DOHH2 (cell line): Measurements from ENCODE around the gene VTA1.

Experiments
- H3F3A ChIP-seq: fragments of 200-600 bp; sonication (generic), shearing (Covaris generic); 2 replicates; pipeline ENCODE4 v1.6.0; 2016; ENCODE audit warnings: antibody characterized with exemption, mild to moderate bottlenecking; ENCODE audit not compliant: control insufficient read depth, insufficient read depth
- H3K27ac ChIP-seq: fragments of 200-600 bp; sonication (generic); 2 replicates; pipeline ENCODE4 v1.5.1; 2014; ENCODE audit warnings: low read depth, mild to moderate bottlenecking, low read length, moderate library complexity
- H3K27me3 ChIP-seq: fragments of 200-600 bp; sonication (generic); 2 replicates; pipeline ENCODE4 v1.6.1; 2014; ENCODE audit warnings: mild to moderate bottlenecking, low read length, mixed read lengths; ENCODE audit not compliant: control insufficient read depth
- H3K36me3 ChIP-seq: fragments of 200-600 bp; sonication (generic); 2 replicates; pipeline ENCODE4 v1.6.1; 2014; ENCODE audit warnings: mild to moderate bottlenecking, low read length, moderate library complexity, mixed read lengths; ENCODE audit not compliant: control insufficient read depth
- H3K4me1 ChIP-seq: fragments of 200-600 bp; sonication (generic); 2 replicates; pipeline ENCODE4 v1.6.1; 2014; ENCODE audit warnings: mild to moderate bottlenecking, low read length, mixed read lengths; ENCODE audit not compliant: control insufficient read depth
- H3K4me2 ChIP-seq: fragments of 200-600 bp; sonication (generic); 2 replicates; pipeline ENCODE4 v1.6.0; 2014; ENCODE audit warnings: mild to moderate bottlenecking, low read length, moderate library complexity
- H3K4me3 ChIP-seq: fragments of 200-600 bp; sonication (generic); 2 replicates; pipeline ENCODE4 v1.5.1; 2014; ENCODE audit warnings: mild to moderate bottlenecking, low read length, mixed read lengths
- H3K79me2 ChIP-seq: fragments of 200-600 bp; sonication (generic); 2 replicates; pipeline ENCODE4 v1.6.1; 2014; ENCODE audit warnings: mild to moderate bottlenecking, low read length, mixed read lengths; ENCODE audit not compliant: control insufficient read depth
- H3K9me2 ChIP-seq: fragments of 200-600 bp; sonication (generic); replicated peaks from 2 replicates; pipeline ENCODE4 v1.6.1; 2014; ENCODE audit warnings: mild to moderate bottlenecking, low read length, mixed read lengths; ENCODE audit not compliant: control insufficient read depth
- H3K9me3 ChIP-seq: fragments of 200-600 bp; sonication (generic); 2 replicates; pipeline ENCODE4 v1.6.1; 2014; ENCODE audit warnings: antibody characterized with exemption, low read length, mixed read lengths; ENCODE audit not compliant: control insufficient read depth, insufficient read depth
- H4K20me1 ChIP-seq: fragments of 200-600 bp; sonication (generic); 2 replicates; pipeline ENCODE4 v1.6.0; 2014; ENCODE audit warnings: low read depth, mild to moderate bottlenecking, antibody characterized with exemption, low read length, moderate library complexity; ENCODE audit not compliant: control insufficient read depth, insufficient read depth
- EZH2phosphoT487 ChIP-seq: fragments of 200-600 bp; sonication (generic); IDR thresholded peaks from 2 replicates; pipeline ENCODE4 v1.6.1; 2017; ENCODE audit warnings: borderline replicate concordance, mild to moderate bottlenecking, antibody characterized with exemption, low read length, moderate library complexity, mixed read lengths
- TF ChIP-seq, protein P1 (sequence below): fragments of 200-600 bp; sonication (generic); IDR thresholded peaks from one replicate; pipeline ENCODE4 v1.5.1; 2014; ENCODE audit warnings: antibody characterized with exemption, mild to moderate bottlenecking, low read depth, low read length; ENCODE audit not compliant: poor library complexity, severe bottlenecking

Gene VTA1

DNA sequence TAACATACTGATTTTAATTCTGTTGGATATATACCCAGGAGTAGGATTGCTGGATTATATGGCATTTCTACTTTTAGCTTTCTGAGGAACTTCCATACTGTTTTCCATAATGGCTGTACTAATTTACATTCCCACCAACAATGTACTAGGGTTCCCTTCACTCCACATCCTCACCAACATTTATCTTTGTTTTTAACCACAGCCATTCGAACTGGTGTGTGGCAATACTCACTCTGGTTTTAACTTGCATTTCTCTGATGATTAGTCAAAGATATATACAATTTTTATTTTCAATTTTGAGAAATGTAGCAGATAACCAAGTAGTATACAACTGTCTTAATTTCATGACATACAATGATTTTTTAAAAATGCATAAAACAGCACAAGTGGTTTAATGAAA lies 124.4 kb downstream of the VTA1 start:
- no peaks in the 10 kb centered on the region for H3K4me1 ChIP-seq
- H3K27me3 ChIP-seq = no peaks in the 10 kb centered on the region
- H3K36me3 ChIP-seq = no peaks in the 10 kb centered on the region
- no peaks in the 10 kb centered on the region for H3F3A ChIP-seq
- no peak for TF ChIP-seq EZH2phosphoT487
- TF ChIP-seq, protein P1, sequence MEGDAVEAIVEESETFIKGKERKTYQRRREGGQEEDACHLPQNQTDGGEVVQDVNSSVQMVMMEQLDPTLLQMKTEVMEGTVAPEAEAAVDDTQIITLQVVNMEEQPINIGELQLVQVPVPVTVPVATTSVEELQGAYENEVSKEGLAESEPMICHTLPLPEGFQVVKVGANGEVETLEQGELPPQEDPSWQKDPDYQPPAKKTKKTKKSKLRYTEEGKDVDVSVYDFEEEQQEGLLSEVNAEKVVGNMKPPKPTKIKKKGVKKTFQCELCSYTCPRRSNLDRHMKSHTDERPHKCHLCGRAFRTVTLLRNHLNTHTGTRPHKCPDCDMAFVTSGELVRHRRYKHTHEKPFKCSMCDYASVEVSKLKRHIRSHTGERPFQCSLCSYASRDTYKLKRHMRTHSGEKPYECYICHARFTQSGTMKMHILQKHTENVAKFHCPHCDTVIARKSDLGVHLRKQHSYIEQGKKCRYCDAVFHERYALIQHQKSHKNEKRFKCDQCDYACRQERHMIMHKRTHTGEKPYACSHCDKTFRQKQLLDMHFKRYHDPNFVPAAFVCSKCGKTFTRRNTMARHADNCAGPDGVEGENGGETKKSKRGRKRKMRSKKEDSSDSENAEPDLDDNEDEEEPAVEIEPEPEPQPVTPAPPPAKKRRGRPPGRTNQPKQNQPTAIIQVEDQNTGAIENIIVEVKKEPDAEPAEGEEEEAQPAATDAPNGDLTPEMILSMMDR = no peak
- no peaks in the 10 kb centered on the region for H4K20me1 ChIP-seq
- H3K4me3 ChIP-seq = no peak overlapping the region
- no peaks in the 10 kb centered on the region for H3K9me3 ChIP-seq
- no peaks in the 10 kb centered on the region; the same call in 1 of the 2 replicates for H3K9me2 ChIP-seq
- no peak overlapping the region for H3K4me2 ChIP-seq
- H3K27ac ChIP-seq = no peak overlapping the region
- H3K79me2 ChIP-seq = no peaks in the 10 kb centered on the region
